Activated CD4-positive, alpha-beta memory T cell treated with anti-CD3 and anti-CD28 coated beads for 36 hours (primary cell): ENCODE measurements around the gene MSRB3. TPM values are rescaled to one million over a fixed set of nuclear protein-coding genes. Genes with fewer than 3 reads are reported as not detected.
"Not testable (repeated sequence)": the region's sequence is repeated elsewhere in the genome, so short reads cannot be mapped to it uniquely, and the experiment has no call there.

Experiments
- CTCF ChIA-PET: fragments of 350-600 bp; sonication (Branson Sonifier 250); formaldehyde crosslinking; loops from one replicate; lab custom pipeline; 2021; ENCODE audit warnings: antibody characterized with exemption, inconsistent platforms; lab: Charles Lee
- POLR2A ChIA-PET: fragments of 350-600 bp; sonication (Branson Sonifier 250); formaldehyde crosslinking; loops from one replicate; lab custom pipeline; 2021; ENCODE audit warnings: antibody characterized with exemption; lab: Charles Lee
- DNase-seq: peaks from one replicate; pipeline ENCODE4 v3.0.0-alpha.2; 2020
- H3K27ac Mint-ChIP-seq: one replicate; pipeline ENCODE4 v1.8.0; 2021; ENCODE audit warnings: mixed read lengths
- H3K27me3 Mint-ChIP-seq: one replicate; pipeline ENCODE4 v1.8.0; 2021; ENCODE audit warnings: mixed read lengths
- H3K36me3 Mint-ChIP-seq: one replicate; pipeline ENCODE4 v1.8.0; 2021; ENCODE audit warnings: mixed read lengths
- H3K4me1 Mint-ChIP-seq: one replicate; pipeline ENCODE4 v1.8.0; 2021; ENCODE audit warnings: low read depth, mixed read lengths
- H3K4me3 Mint-ChIP-seq: one replicate; pipeline ENCODE4 v1.8.0; 2021; ENCODE audit warnings: mild to moderate bottlenecking, mixed read lengths
- H3K9me3 Mint-ChIP-seq: one replicate; pipeline ENCODE4 v1.8.0; 2021; ENCODE audit warnings: mixed read lengths
- intact Hi-C: fragments of 100-400 bp; cut with micrococcal nuclease; formaldehyde crosslinking; loops from one replicate; pipeline ENCODE4 v1.15.1; 2023
- total RNA-seq, 2 experiments: library from RNA; stranded (reverse); gene quantifications; one replicate each; pipeline ENCODE4 v1.2.3, GENCODE V29; 2021

The MSRB3 gene
- total RNA-seq, 2 experiments from 2014 or later = not detected

GRCh38 chr12:65274602-65275272 lies 3.7 kb upstream of the MSRB3 start:
- POLR2A ChIA-PET = no interaction called here
- no peak overlapping the region for H3K4me3 Mint-ChIP-seq
- no peaks in the 10 kb centered on the region for H3K36me3 Mint-ChIP-seq
- peaks cover 2% of the 10 kb centered on the region for H3K4me1 Mint-ChIP-seq
- DNase-seq = no peak
- no peak overlapping the region for H3K27ac Mint-ChIP-seq
- H3K9me3 Mint-ChIP-seq = no peaks in the 10 kb centered on the region
- CTCF ChIA-PET = no interaction called here
- intact Hi-C loops = no loop called here
- peaks cover 39% of the 10 kb centered on the region for H3K27me3 Mint-ChIP-seq

- intact Hi-C loops = no loop called here
These were observed 2.9 kb upstream of the MSRB3 start for GRCh38 chr12:65275627-65276026.

GRCh38 chr12:65276916-65277530 lies 1.5 kb upstream of the MSRB3 start:
- peaks cover 2% of the 10 kb centered on the region for H3K4me1 Mint-ChIP-seq
- no peaks in the 10 kb centered on the region for H3K9me3 Mint-ChIP-seq
- POLR2A ChIA-PET = no interaction called here

More at GRCh38 chr12:65275627-65276026, 2.9 kb upstream of the MSRB3 start:
- Mint-ChIP-seq H3K4me3 (no peak overlapping the region), H3K27me3 (peaks cover 46% of the 10 kb centered on the region), H3K9me3 (no peaks in the 10 kb centered on the region), H3K4me1 (peaks cover 2% of the 10 kb centered on the region), H3K27ac (no peak overlapping the region), H3K36me3 (no peaks in the 10 kb centered on the region)
- ChIA-PET CTCF (no interaction called here), POLR2A (no interaction called here)
- DNase-seq = no peak

GRCh38 chr12:65277994-65278575 lies 398 bp upstream of the MSRB3 start:
- H3K27me3 Mint-ChIP-seq = peaks cover 58% of the 10 kb centered on the region
- no peak overlapping the region for H3K27ac Mint-ChIP-seq
- H3K36me3 Mint-ChIP-seq = no peaks in the 10 kb centered on the region
- H3K4me3 Mint-ChIP-seq = peak overlapping the region; percentile 48
- CTCF ChIA-PET = no interaction called here
- no peak for DNase-seq
- POLR2A ChIA-PET = no interaction called here
- intact Hi-C loops = no loop called here
- no peaks in the 10 kb centered on the region for H3K9me3 Mint-ChIP-seq
- H3K4me1 Mint-ChIP-seq = peaks cover 2% of the 10 kb centered on the region

More at GRCh38 chr12:65276916-65277530, 1.5 kb upstream of the MSRB3 start:
- DNase-seq = no peak
- H3K36me3 Mint-ChIP-seq = no peaks in the 10 kb centered on the region
- intact Hi-C loops = no loop called here
- H3K27ac Mint-ChIP-seq = no peak overlapping the region
- H3K4me3 Mint-ChIP-seq = no peak overlapping the region
- CTCF ChIA-PET = no interaction called here
- peaks cover 55% of the 10 kb centered on the region for H3K27me3 Mint-ChIP-seq

GRCh38 chr12:65279369-65280112 lies 1.1 kb downstream of the MSRB3 start:
- no peaks in the 10 kb centered on the region for H3K9me3 Mint-ChIP-seq
- no peak for DNase-seq
- H3K4me1 Mint-ChIP-seq = peaks cover 2% of the 10 kb centered on the region
- intact Hi-C loops = no loop called here
- POLR2A ChIA-PET = no interaction called here
- no peak overlapping the region for H3K27ac Mint-ChIP-seq
- no peaks in the 10 kb centered on the region for H3K36me3 Mint-ChIP-seq
- peak overlapping the region; percentile 25 for H3K4me3 Mint-ChIP-seq
- CTCF ChIA-PET = no interaction called here
- peaks cover 51% of the 10 kb centered on the region for H3K27me3 Mint-ChIP-seq

- no peak overlapping the region for H3K27ac Mint-ChIP-seq
- ChIA-PET POLR2A (no interaction called here), CTCF (no interaction called here)
- peaks cover 46% of the 10 kb centered on the region for H3K27me3 Mint-ChIP-seq
- intact Hi-C loops = no loop called here
- H3K4me1 Mint-ChIP-seq = peaks cover 2% of the 10 kb centered on the region
- H3K36me3 Mint-ChIP-seq = no peaks in the 10 kb centered on the region
- no peaks in the 10 kb centered on the region for H3K9me3 Mint-ChIP-seq
- no peak for DNase-seq
- H3K4me3 Mint-ChIP-seq = no peak overlapping the region
These were observed 1.8 kb downstream of the MSRB3 start for GRCh38 chr12:65280306-65280705.

GRCh38 chr12:65282840-65283239 lies 4.4 kb downstream of the MSRB3 start:
- Mint-ChIP-seq H3K36me3 (no peaks in the 10 kb centered on the region), H3K4me1 (peaks cover 2% of the 10 kb centered on the region), H3K9me3 (no peaks in the 10 kb centered on the region), H3K27ac (no peak overlapping the region), H3K4me3 (no peak overlapping the region), H3K27me3 (peaks cover 41% of the 10 kb centered on the region)
- intact Hi-C loops = no loop called here
- ChIA-PET CTCF (no interaction called here), POLR2A (no interaction called here)
- DNase-seq = no peak

- DNase-seq, H3K27ac Mint-ChIP-seq, H3K4me3 Mint-ChIP-seq, H3K36me3 Mint-ChIP-seq, intact Hi-C loops, H3K4me1 Mint-ChIP-seq, POLR2A ChIA-PET, CTCF ChIA-PET, H3K9me3 Mint-ChIP-seq: not testable (repeated sequence)
- H3K27me3 Mint-ChIP-seq = peaks cover 28% of the 10 kb centered on the region
These were observed 7.0 kb downstream of the MSRB3 start for GRCh38 chr12:65285532-65285931.

- ChIA-PET CTCF (no interaction called here), POLR2A (no interaction called here)
- Mint-ChIP-seq H3K27me3 (peaks cover 16% of the 10 kb centered on the region), H3K27ac (no peak overlapping the region), H3K9me3 (no peaks in the 10 kb centered on the region), H3K4me1 (no peaks in the 10 kb centered on the region), H3K36me3 (no peaks in the 10 kb centered on the region), H3K4me3 (no peak overlapping the region)
- intact Hi-C loops = no loop called here
- DNase-seq = no peak
These were observed 8.9 kb downstream of the MSRB3 start for GRCh38 chr12:65287426-65287825.

GRCh38 chr12:65292241-65292640 lies 13.8 kb downstream of the MSRB3 start:
- CTCF ChIA-PET = interaction anchor here (1.4 kb wide), 1 partner anchor 9 kb away, joined by 3 read pairs; no protein-coding TSS in a partner anchor
- intact Hi-C loops = no loop called here
- no peak overlapping the region for H3K4me3 Mint-ChIP-seq

GRCh38 chr12:65293735-65294134 lies 15.3 kb downstream of the MSRB3 start:
- DNase-seq = no peak
- Mint-ChIP-seq H3K36me3 (no peaks in the 10 kb centered on the region), H3K4me3 (no peak overlapping the region), H3K27ac (no peak overlapping the region), H3K4me1 (no peaks in the 10 kb centered on the region), H3K27me3 (peaks cover 12% of the 10 kb centered on the region), H3K9me3 (no peaks in the 10 kb centered on the region)
- intact Hi-C loops = no loop called here
- CTCF ChIA-PET = no interaction called here
- POLR2A ChIA-PET = no interaction called here

More at GRCh38 chr12:65292241-65292640, 13.8 kb downstream of the MSRB3 start:
- no peak overlapping the region for H3K27ac Mint-ChIP-seq
- no peak for DNase-seq
- H3K4me1 Mint-ChIP-seq = no peaks in the 10 kb centered on the region
- H3K36me3 Mint-ChIP-seq = no peaks in the 10 kb centered on the region
- POLR2A ChIA-PET = no interaction called here
- peaks cover 16% of the 10 kb centered on the region for H3K27me3 Mint-ChIP-seq
- no peaks in the 10 kb centered on the region for H3K9me3 Mint-ChIP-seq

GRCh38 chr12:65294641-65295262 lies 16.3 kb downstream of the MSRB3 start:
- Mint-ChIP-seq H3K4me3 (no peak overlapping the region), H3K27ac (no peak overlapping the region), H3K9me3 (no peaks in the 10 kb centered on the region), H3K36me3 (no peaks in the 10 kb centered on the region), H3K4me1 (no peaks in the 10 kb centered on the region), H3K27me3 (peaks cover 9% of the 10 kb centered on the region)
- intact Hi-C loops = no loop called here
- DNase-seq = no peak
- CTCF ChIA-PET = no interaction called here
- POLR2A ChIA-PET = no interaction called here
